Nephron (organoid): ENCODE results near the gene UST.

ENCODE experiments used
- H3K27ac Mint-ChIP-seq, 3 experiments: 2 replicates each; pipeline ENCODE4 v1.8.0; 2020; ENCODE audit warnings: mixed read lengths in 3 of 3, mild to moderate bottlenecking in 2 of 3, moderate library complexity in 1 of 3
- H3K27me3 Mint-ChIP-seq: 2 replicates; pipeline ENCODE4 v1.8.0; 2021; ENCODE audit warnings: low read depth, mild to moderate bottlenecking, moderate library complexity, mixed read lengths
- H3K36me3 Mint-ChIP-seq: 2 replicates; pipeline ENCODE4 v1.8.0; 2020; ENCODE audit warnings: low read depth, mixed read lengths
- H3K4me1 Mint-ChIP-seq: 2 replicates; pipeline ENCODE4 v1.8.0; 2020; ENCODE audit warnings: mixed read lengths
- H3K4me3 Mint-ChIP-seq, 3 experiments: 2 replicates each; pipeline ENCODE4 v1.8.0; 2020; ENCODE audit warnings: mild to moderate bottlenecking in 3 of 3, mixed read lengths in 3 of 3, moderate library complexity in 2 of 3
- H3K9me3 Mint-ChIP-seq: 2 replicates; pipeline ENCODE4 v1.8.0; 2020; ENCODE audit warnings: mixed read lengths
- TF ChIP-seq, protein P1 (sequence below), 3 experiments: fragments of 200-600 bp; sonication (generic); IDR thresholded peaks; one replicate each; pipeline ENCODE4 v1.5.0; 2021; ENCODE audit warnings: antibody characterized with exemption in 3 of 3; ENCODE audit not compliant: unreplicated experiment in 3 of 3

The UST gene

DNA sequence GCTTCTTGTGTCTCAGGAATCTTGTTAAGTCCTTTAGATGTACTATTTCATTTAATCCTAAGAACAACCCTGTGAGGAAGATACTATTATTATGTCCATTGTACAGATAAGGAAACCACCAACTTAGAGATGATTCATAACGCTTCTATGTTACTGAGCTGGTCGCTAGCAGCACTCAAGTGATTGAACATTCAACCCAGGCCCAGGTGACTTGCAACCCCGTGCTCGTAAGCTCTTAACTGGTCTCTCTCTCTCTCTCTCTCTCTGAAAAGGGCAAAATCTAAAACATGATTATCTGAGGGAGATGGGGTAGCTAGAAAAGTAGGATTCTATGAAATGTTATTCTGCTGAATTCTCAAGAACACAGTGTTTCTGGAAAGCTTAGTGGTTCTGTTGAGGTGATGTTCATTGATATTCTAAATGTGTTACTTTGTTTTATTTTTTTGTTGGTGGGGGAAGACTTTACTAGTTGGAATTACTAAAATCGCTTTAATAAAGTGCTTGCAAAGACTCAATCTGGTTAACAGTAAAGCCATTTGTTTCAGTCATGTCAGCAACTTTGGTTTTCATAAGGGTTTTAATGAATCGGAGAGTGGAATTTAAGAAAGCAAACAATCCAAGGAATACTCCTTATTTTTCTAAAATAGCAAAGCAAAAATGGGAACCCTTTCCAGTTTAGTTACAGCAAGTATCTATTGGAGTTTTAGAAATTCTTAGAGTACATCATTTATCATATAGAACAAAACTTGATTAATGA, 305.7 kb downstream of the UST start:
- Mint-ChIP-seq H3K4me1 (peaks cover 41% of the 10 kb centered on the region), H3K36me3 (no peaks in the 10 kb centered on the region), H3K9me3 (no peaks in the 10 kb centered on the region), H3K27ac (peak overlapping the region; percentile 31 to 92 (median 42)), H3K4me3 (no peak overlapping the region), H3K27me3 (no peaks in the 10 kb centered on the region)
- TF ChIP-seq, protein P1, sequence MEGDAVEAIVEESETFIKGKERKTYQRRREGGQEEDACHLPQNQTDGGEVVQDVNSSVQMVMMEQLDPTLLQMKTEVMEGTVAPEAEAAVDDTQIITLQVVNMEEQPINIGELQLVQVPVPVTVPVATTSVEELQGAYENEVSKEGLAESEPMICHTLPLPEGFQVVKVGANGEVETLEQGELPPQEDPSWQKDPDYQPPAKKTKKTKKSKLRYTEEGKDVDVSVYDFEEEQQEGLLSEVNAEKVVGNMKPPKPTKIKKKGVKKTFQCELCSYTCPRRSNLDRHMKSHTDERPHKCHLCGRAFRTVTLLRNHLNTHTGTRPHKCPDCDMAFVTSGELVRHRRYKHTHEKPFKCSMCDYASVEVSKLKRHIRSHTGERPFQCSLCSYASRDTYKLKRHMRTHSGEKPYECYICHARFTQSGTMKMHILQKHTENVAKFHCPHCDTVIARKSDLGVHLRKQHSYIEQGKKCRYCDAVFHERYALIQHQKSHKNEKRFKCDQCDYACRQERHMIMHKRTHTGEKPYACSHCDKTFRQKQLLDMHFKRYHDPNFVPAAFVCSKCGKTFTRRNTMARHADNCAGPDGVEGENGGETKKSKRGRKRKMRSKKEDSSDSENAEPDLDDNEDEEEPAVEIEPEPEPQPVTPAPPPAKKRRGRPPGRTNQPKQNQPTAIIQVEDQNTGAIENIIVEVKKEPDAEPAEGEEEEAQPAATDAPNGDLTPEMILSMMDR (IDR thresholded peaks at IDR 0.05; ENCODE audit: unreplicated experiment in 3 of 3) = no peak

- H3K27ac Mint-ChIP-seq = peak overlapping the region; percentile 74 to 90 (median 81)
- H3K36me3 Mint-ChIP-seq = no peaks in the 10 kb centered on the region
- TF ChIP-seq, protein P1 (IDR thresholded peaks at IDR 0.05; ENCODE audit: unreplicated experiment in 3 of 3) = no peak
- no peaks in the 10 kb centered on the region for H3K27me3 Mint-ChIP-seq
- no peaks in the 10 kb centered on the region for H3K9me3 Mint-ChIP-seq
- peaks cover 42% of the 10 kb centered on the region for H3K4me1 Mint-ChIP-seq
- no peak overlapping the region for H3K4me3 Mint-ChIP-seq
Measured at GRCh38 chr6:149053848-149054558, 307.2 kb downstream of the UST start.

DNA sequence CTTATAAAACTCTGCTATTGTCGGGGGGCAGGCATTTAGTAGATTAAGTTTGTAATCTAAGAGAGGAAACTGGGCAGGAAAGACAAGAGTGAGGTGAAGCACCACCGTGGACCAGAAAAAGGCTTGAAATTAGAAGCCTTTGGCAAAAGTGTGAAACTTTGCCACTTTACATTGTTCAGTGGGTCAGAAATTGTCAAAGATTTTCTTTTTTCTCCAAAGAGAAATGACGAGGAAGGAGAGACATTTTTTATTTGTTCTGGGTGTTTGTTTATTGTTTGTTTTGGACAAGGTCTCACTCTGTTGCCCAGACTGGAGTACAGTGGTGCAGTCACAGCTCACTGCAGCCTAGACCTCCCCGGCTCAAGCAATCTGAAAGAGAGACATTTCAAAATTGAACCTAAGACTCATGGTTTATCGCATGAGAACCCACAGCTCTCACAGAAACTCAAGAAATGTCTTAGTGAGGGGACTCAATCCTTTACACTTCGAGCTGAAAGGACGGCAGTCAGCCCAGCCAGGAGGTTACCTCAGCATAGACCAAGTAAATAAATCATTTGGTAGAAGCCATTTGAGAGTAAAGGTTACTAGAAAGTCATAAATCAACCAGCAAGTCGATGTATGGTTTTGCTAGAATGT, 307.8 kb downstream of the UST start:
- peaks cover 49% of the 10 kb centered on the region for H3K4me1 Mint-ChIP-seq
- TF ChIP-seq, protein P1 (IDR thresholded peaks at IDR 0.05; ENCODE audit: unreplicated experiment in 3 of 3) = no peak
- H3K36me3 Mint-ChIP-seq = no peaks in the 10 kb centered on the region
- no peaks in the 10 kb centered on the region for H3K9me3 Mint-ChIP-seq
- peak overlapping the region; percentile 74 to 90 (median 81) for H3K27ac Mint-ChIP-seq
- no peaks in the 10 kb centered on the region for H3K27me3 Mint-ChIP-seq
- no peak overlapping the region for H3K4me3 Mint-ChIP-seq

GRCh38 chr6:149055195-149055899, 308.5 kb downstream of the UST start:
- TF ChIP-seq, protein P1 (IDR thresholded peaks at IDR 0.05; ENCODE audit: unreplicated experiment in 3 of 3) = no peak
- Mint-ChIP-seq H3K27me3 (no peaks in the 10 kb centered on the region), H3K4me3 (no peak overlapping the region), H3K27ac (peak overlapping the region; percentile 74 to 90 (median 81)), H3K36me3 (no peaks in the 10 kb centered on the region), H3K4me1 (peaks cover 52% of the 10 kb centered on the region), H3K9me3 (no peaks in the 10 kb centered on the region)

GRCh38 chr6:149056777-149057463, 310.1 kb downstream of the UST start:
- Mint-ChIP-seq H3K9me3 (no peaks in the 10 kb centered on the region), H3K36me3 (no peaks in the 10 kb centered on the region), H3K4me1 (peaks cover 65% of the 10 kb centered on the region), H3K4me3 (no peak overlapping the region), H3K27ac (peak overlapping the region in 2 of 3 experiments; percentile 58 to 59), H3K27me3 (no peaks in the 10 kb centered on the region)
- TF ChIP-seq, protein P1 (IDR thresholded peaks at IDR 0.05; ENCODE audit: unreplicated experiment in 3 of 3) = no peak
